ENCODE results near the gene FKBP5. TPM values are rescaled to one million over a fixed set of nuclear protein-coding genes. Genes with fewer than 3 reads are reported as not detected.

Gene FKBP5
- total RNA-seq, 1 experiment from 2014 or later: 20.1 TPM

GRCh38 chr6:35557239-35557638 lies 131.5 kb downstream of the FKBP5 start:
- CTCF ChIA-PET: no interaction called here
- no peak for DNase-seq
- Mint-ChIP-seq H3K27ac (ENCODE audit: unreplicated experiment) (no peak overlapping the region), H3K9me3 (ENCODE audit: unreplicated experiment) (peaks cover under 1% of the 10 kb centered on the region), H3K4me1 (ENCODE audit: low read depth, unreplicated experiment) (no peaks in the 10 kb centered on the region), H3K4me3 (ENCODE audit: unreplicated experiment) (no peak overlapping the region), H3K36me3 (ENCODE audit: insufficient read depth, unreplicated experiment) (no peaks in the 10 kb centered on the region), H3K27me3 (ENCODE audit: insufficient read depth, unreplicated experiment) (no peaks in the 10 kb centered on the region)
- no peak for TF ChIP-seq CTCF (IDR thresholded peaks at IDR 0.05; ENCODE audit: insufficient read depth in 1 of 2, low read depth in 1 of 2, low read length in 1 of 2, severe bottlenecking in 1 of 2, unreplicated experiment in 1 of 2)
- no peaks in the 10 kb centered on the region for H3K9me3 ChIP-seq
- no TSS peak for BruUV-seq (replicated peaks)
- H3K4me1 ChIP-seq: no peaks in the 10 kb centered on the region
- H3K27me3 ChIP-seq (replicated peaks; ENCODE audit: control insufficient read depth, insufficient read depth, low read length): no peaks in the 10 kb centered on the region
- POLR2A ChIA-PET: no interaction called here
- H3K36me3 ChIP-seq (ENCODE audit: control insufficient read depth, insufficient read depth, low read length): no peaks in the 10 kb centered on the region
- intact Hi-C loops (cut with micrococcal nuclease; ENCODE audit: unreplicated experiment): no loop called here
- H3K4me3 ChIP-seq (ENCODE audit: low read depth, low read length): no peak overlapping the region

DNA sequence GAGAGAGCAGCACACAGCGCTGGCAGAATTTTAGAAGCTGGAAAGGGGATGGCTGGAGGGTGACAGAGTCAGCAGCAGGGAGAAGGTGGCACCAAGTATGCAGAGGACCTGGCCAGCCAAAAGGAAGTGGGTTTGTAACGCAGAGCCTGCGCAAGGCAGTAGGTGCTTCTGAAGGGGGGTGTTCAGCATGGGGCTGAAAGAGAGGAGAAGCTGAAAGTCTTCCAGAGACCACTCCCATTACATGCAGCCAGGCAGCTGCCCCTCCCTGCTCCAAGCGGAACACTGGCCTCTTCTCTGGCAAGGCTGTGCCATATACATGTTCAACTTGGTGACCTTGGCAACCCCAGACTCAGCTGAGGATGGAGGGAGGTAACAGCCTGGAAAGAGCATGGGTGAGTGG lies 133.9 kb downstream of the FKBP5 start:
- CTCF ChIA-PET: no interaction called here
- intact Hi-C loops (cut with micrococcal nuclease; ENCODE audit: unreplicated experiment): no loop called here
- Mint-ChIP-seq H3K4me1 (ENCODE audit: low read depth, unreplicated experiment) (no peaks in the 10 kb centered on the region), H3K27me3 (ENCODE audit: insufficient read depth, unreplicated experiment) (no peaks in the 10 kb centered on the region), H3K4me3 (ENCODE audit: unreplicated experiment) (no peak overlapping the region), H3K36me3 (ENCODE audit: insufficient read depth, unreplicated experiment) (no peaks in the 10 kb centered on the region), H3K9me3 (ENCODE audit: unreplicated experiment) (peaks cover 20% of the 10 kb centered on the region), H3K27ac (ENCODE audit: unreplicated experiment) (no peak overlapping the region)
- no peaks in the 10 kb centered on the region for H3K27me3 ChIP-seq (replicated peaks; ENCODE audit: control insufficient read depth, insufficient read depth, low read length)
- H3K4me1 ChIP-seq: no peaks in the 10 kb centered on the region
- no TSS peak for BruUV-seq (replicated peaks)
- H3K9me3 ChIP-seq: peaks cover 10% of the 10 kb centered on the region
- no peaks in the 10 kb centered on the region for H3K36me3 ChIP-seq (ENCODE audit: control insufficient read depth, insufficient read depth, low read length)
- POLR2A ChIA-PET: no interaction called here
- no peak overlapping the region for H3K4me3 ChIP-seq (ENCODE audit: low read depth, low read length)
- TF ChIP-seq CTCF (IDR thresholded peaks at IDR 0.05; ENCODE audit: insufficient read depth in 1 of 2, low read depth in 1 of 2, low read length in 1 of 2, severe bottlenecking in 1 of 2, unreplicated experiment in 1 of 2): no peak
- DNase-seq: no peak

DNA sequence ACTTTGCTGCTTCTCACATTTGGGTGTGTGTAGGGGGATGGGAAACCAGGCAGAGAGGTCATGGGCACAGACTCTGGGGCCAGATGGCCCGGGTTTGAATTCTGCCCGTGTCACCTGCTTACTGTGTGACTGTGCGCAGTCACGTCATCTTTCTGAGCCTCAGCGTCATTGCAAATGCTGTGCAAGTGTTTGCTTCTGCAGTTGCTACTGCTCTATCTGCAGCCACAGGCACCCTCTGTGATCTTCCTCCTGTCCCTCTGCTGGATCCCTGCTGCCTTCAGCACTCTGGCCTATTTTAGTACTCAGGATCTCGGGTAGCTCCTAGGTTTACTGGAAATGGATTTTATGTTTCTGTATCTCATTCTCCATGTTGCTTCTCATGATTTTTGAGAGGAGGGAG lies 135.4 kb downstream of the FKBP5 start:
- no TSS peak for BruUV-seq (replicated peaks)
- DNase-seq: no peak
- H3K27ac Mint-ChIP-seq (ENCODE audit: unreplicated experiment): no peak overlapping the region
- intact Hi-C loops (cut with micrococcal nuclease; ENCODE audit: unreplicated experiment): no loop called here
- no peaks in the 10 kb centered on the region for H3K36me3 Mint-ChIP-seq (ENCODE audit: insufficient read depth, unreplicated experiment)
- no peaks in the 10 kb centered on the region for H3K4me1 ChIP-seq
- H3K9me3 ChIP-seq: peaks cover 10% of the 10 kb centered on the region
- H3K4me1 Mint-ChIP-seq (ENCODE audit: low read depth, unreplicated experiment): no peaks in the 10 kb centered on the region
- ChIA-PET CTCF (no interaction called here), POLR2A (no interaction called here)
- no peaks in the 10 kb centered on the region for H3K27me3 Mint-ChIP-seq (ENCODE audit: insufficient read depth, unreplicated experiment)
- peaks cover 20% of the 10 kb centered on the region for H3K9me3 Mint-ChIP-seq (ENCODE audit: unreplicated experiment)
- no peaks in the 10 kb centered on the region for H3K27me3 ChIP-seq (replicated peaks; ENCODE audit: control insufficient read depth, insufficient read depth, low read length)
- H3K36me3 ChIP-seq (ENCODE audit: control insufficient read depth, insufficient read depth, low read length): no peaks in the 10 kb centered on the region
- no peak for TF ChIP-seq CTCF (IDR thresholded peaks at IDR 0.05; ENCODE audit: insufficient read depth in 1 of 2, low read depth in 1 of 2, low read length in 1 of 2, severe bottlenecking in 1 of 2, unreplicated experiment in 1 of 2)
- H3K4me3 Mint-ChIP-seq (ENCODE audit: unreplicated experiment): no peak overlapping the region
- H3K4me3 ChIP-seq (ENCODE audit: low read depth, low read length): no peak overlapping the region
